ENCODE data around the gene HOMER3.

DNA sequence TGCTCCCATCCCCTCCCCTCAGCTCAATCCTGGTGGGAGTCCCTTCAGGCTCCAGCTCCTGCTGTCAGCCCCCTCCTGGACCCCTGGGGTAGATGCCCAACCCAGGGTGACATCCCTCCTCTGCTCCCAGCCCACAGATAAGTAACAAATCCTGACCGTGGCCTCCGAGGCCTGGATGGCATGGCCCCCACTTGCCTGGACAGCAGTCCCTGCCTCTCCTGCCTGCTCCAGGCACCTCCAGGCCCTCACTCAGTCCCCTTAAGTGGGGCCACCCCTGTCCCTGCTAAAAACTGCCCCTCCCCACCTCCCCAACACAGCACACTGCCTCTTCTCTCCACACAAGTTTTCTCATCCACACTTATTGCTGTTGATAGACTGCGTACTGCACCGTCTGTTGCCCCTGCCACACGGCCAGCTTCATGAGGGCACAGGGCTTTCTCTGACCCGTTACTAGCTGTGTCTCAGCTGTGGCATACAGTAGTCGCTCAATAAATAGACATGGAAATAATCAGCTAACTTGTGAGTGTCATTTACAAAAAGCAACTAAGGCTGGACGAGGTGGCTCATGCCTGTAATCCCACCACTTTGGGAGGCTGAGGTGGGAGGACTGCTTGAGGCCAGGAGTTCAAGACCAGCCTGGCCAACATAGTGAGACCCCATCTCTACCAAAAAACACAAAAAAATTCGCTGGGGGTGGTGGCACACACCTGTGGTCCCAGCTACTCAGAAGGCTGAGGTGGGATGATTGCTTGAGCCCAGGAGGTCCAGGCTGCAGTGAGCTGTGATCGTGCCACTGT, 50.9 kb downstream of the HOMER3 start:
- TF ChIP-seq SNAI2 (CRISPR knock-in tag; IDR thresholded peaks at IDR 0.05) = no peak
- no peak for TF ChIP-seq BACH2 (CRISPR knock-in tag; IDR thresholded peaks at IDR 0.05; ENCODE audit: borderline replicate concordance)
- TF ChIP-seq, protein P1, sequence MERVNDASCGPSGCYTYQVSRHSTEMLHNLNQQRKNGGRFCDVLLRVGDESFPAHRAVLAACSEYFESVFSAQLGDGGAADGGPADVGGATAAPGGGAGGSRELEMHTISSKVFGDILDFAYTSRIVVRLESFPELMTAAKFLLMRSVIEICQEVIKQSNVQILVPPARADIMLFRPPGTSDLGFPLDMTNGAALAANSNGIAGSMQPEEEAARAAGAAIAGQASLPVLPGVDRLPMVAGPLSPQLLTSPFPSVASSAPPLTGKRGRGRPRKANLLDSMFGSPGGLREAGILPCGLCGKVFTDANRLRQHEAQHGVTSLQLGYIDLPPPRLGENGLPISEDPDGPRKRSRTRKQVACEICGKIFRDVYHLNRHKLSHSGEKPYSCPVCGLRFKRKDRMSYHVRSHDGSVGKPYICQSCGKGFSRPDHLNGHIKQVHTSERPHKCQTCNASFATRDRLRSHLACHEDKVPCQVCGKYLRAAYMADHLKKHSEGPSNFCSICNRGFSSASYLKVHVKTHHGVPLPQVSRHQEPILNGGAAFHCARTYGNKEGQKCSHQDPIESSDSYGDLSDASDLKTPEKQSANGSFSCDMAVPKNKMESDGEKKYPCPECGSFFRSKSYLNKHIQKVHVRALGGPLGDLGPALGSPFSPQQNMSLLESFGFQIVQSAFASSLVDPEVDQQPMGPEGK (CRISPR knock-in tag; IDR thresholded peaks at IDR 0.05; ENCODE audit: borderline replicate concordance) = no peak
- TF ChIP-seq, protein P2, sequence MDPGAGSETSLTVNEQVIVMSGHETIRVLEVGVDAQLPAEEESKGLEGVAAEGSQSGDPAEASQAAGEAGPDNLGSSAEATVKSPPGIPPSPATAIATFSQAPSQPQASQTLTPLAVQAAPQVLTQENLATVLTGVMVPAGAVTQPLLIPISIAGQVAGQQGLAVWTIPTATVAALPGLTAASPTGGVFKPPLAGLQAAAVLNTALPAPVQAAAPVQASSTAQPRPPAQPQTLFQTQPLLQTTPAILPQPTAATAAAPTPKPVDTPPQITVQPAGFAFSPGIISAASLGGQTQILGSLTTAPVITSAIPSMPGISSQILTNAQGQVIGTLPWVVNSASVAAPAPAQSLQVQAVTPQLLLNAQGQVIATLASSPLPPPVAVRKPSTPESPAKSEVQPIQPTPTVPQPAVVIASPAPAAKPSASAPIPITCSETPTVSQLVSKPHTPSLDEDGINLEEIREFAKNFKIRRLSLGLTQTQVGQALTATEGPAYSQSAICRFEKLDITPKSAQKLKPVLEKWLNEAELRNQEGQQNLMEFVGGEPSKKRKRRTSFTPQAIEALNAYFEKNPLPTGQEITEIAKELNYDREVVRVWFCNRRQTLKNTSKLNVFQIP (CRISPR knock-in tag; IDR thresholded peaks at IDR 0.05; ENCODE audit: borderline replicate concordance, low read depth) = no peak
- TF ChIP-seq ZC3H10 (CRISPR knock-in tag; IDR thresholded peaks at IDR 0.05) = no peak
- no peak for TF ChIP-seq ZNF565 (CRISPR knock-in tag; conservative IDR thresholded peaks at IDR 0.05; ENCODE audit: low read depth)
- no peak for TF ChIP-seq ZNF70 (CRISPR knock-in tag; IDR thresholded peaks at IDR 0.05)
- no peak for TF ChIP-seq GLIS3 (CRISPR knock-in tag; IDR thresholded peaks at IDR 0.05)

Data from SK-N-SH treated with all-trans-retinoic acid at 6 μM for 48 hours (cell line).